ENCODE data around the gene TRIM22.

The TRIM22 gene

DNA sequence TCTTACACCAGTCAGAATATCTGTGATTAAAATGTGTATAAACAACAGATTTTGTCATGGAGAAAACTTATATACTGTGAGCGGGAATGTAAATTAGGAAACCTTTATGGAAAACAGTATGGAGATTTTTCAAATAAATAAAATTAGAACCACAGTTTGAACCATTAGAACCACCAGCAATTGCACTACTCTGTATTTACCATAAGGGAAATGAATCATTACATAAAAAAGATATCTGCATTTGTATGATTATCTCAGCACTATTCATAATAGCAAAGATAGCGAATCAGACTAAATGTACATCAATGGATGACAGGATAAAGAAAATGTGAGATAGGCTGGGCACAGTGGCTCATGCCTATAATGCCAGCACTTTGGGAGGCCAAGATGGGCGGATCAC lies 57.0 kb downstream of the TRIM22 start:
- no peak for DNase-seq (ENCODE audit: low spot score)

DNA sequence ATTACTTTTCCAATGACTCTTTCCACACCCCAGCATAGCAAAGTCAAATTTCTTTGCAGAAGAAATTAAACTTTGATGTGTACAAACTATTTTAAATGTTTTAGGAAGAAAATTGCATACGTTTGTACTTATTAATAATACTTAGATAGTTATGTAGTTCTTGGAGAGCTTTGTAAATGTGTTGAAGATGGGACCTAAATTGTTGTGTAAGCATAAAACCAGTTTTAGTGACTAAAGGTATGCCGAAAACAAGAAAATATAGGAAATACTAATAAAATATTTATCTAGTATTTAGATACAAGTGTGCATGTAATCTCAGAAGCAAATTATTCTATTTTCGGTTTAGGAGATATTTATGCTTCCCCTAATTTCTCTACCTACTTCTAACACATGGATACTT lies 60.2 kb downstream of the TRIM22 start:
- no peak for DNase-seq (ENCODE audit: low spot score)

- no peak for DNase-seq (ENCODE audit: low spot score)
Measured at GRCh38 chr11:5753943-5754342, 64.4 kb downstream of the TRIM22 start, which contains the start of gene OR52N4. TSS of gene OR52N4 (plus strand) at chr11:5754243. CDS start at chr11:5754741, 498 bp downstream.
